GM13976 (cell line): ENCODE data around the gene CCDC57.

Experiments
- DNase-seq: peaks from one replicate; pipeline ENCODE4 v3.0.0; 2012; ENCODE audit warnings: low spot score
- CTCF ChIP-seq: IDR thresholded peaks from 2 replicates; pipeline ENCODE4 v1.5.1; 2012; ENCODE audit warnings: borderline replicate concordance, mild to moderate bottlenecking; ENCODE audit not compliant: insufficient read depth; ENCODE audit errors: extremely low read depth, missing control alignments, control extremely low read depth
- in situ Hi-C: fragments of 300-500 bp; cut with MboI; formaldehyde crosslinking; loops from one replicate; pipeline ENCODE4 v1.12.0; 2022; ENCODE audit warnings: low sequenced_read_pairs, mixed read lengths, inconsistent platforms; ENCODE audit not compliant: unreplicated experiment

Gene CCDC57

GRCh38 chr17:82114872-82115271, 97.8 kb downstream of the CCDC57 start:
- in situ Hi-C loops, result no loop called here
- no peak for TF ChIP-seq CTCF
- no peak for DNase-seq

GRCh38 chr17:82114447-82114846, 98.2 kb downstream of the CCDC57 start:
- TF ChIP-seq CTCF, result no peak
- in situ Hi-C loops, result no loop called here
- no peak for DNase-seq

DNA sequence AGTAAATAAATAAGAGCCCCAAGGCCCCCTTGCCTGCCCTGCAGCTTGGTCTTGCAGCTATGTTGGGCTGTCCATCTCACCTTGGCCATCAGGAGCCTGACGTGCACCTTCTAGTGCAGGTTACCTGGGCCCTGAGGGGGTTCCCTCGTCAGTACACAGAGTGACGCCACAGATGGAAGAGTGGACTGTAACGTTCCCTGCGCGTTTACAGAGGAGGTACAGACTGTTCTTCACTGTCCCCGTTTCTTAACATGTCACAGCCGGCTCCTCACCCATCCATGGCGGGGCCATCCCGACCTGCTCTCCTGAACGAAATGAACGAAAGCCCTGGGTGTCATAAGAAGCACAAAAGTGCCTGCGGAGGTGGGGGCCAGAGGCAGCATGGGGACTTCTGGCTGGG, 98.7 kb downstream of the CCDC57 start:
- no peak for DNase-seq
- TF ChIP-seq CTCF, result no peak
- in situ Hi-C loops, result no loop called here

- TF ChIP-seq CTCF, result no peak
- in situ Hi-C loops, result no loop called here
Observed at GRCh38 chr17:82113422-82113821, 99.2 kb downstream of the CCDC57 start.

DNA sequence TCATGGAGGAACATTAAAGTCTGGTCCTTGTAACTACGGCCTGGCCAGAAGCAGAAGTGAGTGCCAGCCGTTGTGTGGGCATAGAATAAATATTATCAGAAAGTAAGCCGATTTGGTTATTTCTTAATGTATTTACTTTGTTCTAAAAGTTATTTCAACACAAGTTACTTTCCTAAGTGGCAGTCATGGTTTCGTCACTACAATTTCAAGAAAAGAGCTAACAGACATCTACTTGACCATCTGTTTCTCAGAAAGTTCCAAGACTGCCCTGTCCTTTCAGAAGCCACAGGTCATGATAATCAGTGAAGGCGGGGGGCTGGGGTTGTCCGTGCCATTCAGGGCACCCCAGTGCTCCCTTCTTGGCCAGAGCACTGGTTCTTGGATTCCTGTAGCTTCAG, 99.7 kb downstream of the CCDC57 start:
- TF ChIP-seq CTCF, result no peak
- no peak for DNase-seq
- in situ Hi-C loops, result no loop called here

More at GRCh38 chr17:82113422-82113821, 99.2 kb downstream of the CCDC57 start:
- DNase-seq, result no peak

DNA sequence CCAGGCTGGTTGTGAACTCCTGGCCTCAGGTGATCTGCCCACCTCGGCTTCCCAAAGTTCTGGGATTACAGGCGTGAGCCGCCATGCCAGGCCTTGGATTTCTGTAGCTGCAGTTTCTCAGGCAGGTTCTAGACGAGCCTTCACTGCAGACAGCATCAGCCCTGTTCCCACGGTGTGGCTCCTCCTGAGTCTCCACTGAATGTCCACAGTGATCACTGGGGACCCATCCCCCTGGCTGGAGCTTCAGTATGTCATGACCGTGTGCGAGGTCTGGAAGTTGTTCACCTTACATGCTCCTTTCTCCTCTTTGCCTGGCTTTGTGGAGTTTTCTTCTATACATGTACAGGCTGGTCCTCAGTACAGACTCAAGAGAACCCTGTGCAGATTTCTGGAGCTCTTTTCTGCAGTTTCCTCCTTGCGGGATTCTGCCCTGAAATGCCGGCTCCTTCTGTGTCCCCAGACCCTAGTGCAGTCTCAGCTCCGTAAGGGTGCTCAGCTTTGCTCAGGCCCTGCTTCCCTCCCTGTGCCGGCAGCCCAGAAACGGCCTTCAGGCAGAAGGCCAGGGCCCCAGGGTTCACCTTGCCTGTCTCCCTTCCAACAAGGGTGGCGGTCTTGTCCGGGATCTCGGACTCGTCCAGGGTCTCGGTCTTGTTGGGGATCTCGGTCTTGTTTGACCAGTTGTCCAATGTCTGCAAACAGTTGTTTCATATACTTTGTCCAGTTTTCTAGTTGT, 100.3 kb downstream of the CCDC57 start:
- in situ Hi-C loops, result no loop called here
- no peak for TF ChIP-seq CTCF
- no peak for DNase-seq

DNA sequence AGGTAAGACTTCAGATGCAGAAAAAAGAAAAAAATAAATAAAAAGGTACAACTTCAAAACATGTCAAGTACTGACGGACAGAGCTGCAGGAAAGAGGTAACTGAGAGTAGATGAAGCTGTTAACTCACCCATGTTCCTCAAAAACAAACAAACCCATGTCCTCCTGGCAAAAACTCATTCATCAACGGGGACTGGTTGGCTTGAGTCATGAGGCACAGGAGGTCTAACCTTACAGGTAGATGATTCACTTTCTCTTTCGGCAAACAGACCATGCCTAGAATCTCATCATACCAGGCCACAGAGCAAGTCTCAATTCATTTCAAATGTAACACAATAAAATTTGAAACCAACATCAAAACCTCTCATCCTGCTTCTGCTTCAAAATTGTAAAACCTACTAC, 102.3 kb downstream of the CCDC57 start:
- no peak for TF ChIP-seq CTCF
- in situ Hi-C loops, result no loop called here
- no peak for DNase-seq
